Endothelial cell of umbilical vein (primary cell): ENCODE results near the gene HDAC4. TPM values are rescaled to one million over a fixed set of nuclear protein-coding genes. Genes with fewer than 3 reads are reported as not detected.

Source experiments
- BruUV-seq: library from RNA; stranded (reverse); fragments of 400-500 nt; replicated peaks from 2 replicates; lab custom pipeline; 2021; lab: Mats Ljungman, UMichigan
- CTCF ChIA-PET: fragments of 300-600, 350-600 bp; sonication (Branson Sonifier 250); formaldehyde crosslinking; loops from one replicate; lab custom pipeline; 2021; ENCODE audit warnings: antibody characterized with exemption, inconsistent platforms; lab: Charles Lee
- POLR2A ChIA-PET: fragments of 300-600, 350-600 bp; sonication (Branson Sonifier 250); formaldehyde crosslinking; loops from one replicate; lab custom pipeline; 2021; ENCODE audit warnings: antibody characterized with exemption, inconsistent platforms; lab: Charles Lee
- DNase-seq: peaks from one replicate; pipeline ENCODE4 v3.0.0-alpha.2; 2011; ENCODE audit warnings: low read depth, low spot score
- FAIRE-seq: peaks from 2 replicates; lab custom pipeline; 2011; peaks lifted over from hg19 to GRCh38; lab: Jason Lieb, UNC
- H2AFZ ChIP-seq: 2 replicates; pipeline ENCODE4 v1.6.0; 2012; ENCODE audit warnings: low read depth, low read length, control low read depth, inconsistent platforms
- H3K27ac ChIP-seq: 2 replicates; pipeline ENCODE4 v1.5.1; 2011; ENCODE audit warnings: low read depth, mild to moderate bottlenecking, control low read depth, low read length, moderate library complexity; ENCODE audit not compliant: insufficient read depth
- H3K27me3 ChIP-seq, 2 experiments: 2 replicates each; pipeline versions ENCODE4 v1.6.0 to v1.6.1; 2011; ENCODE audit warnings: low read length in 2 of 2, mixed read lengths in 1 of 2; ENCODE audit not compliant: control insufficient read depth in 2 of 2, insufficient read depth in 2 of 2
- H3K36me3 ChIP-seq, 2 experiments: 2 replicates in 1 of 2; 3 replicates in 1 of 2; pipeline ENCODE4 v1.5.1; 2011; ENCODE audit warnings: low read length in 2 of 2, mild to moderate bottlenecking in 1 of 2, moderate library complexity in 1 of 2; ENCODE audit not compliant: control insufficient read depth in 2 of 2, insufficient read depth in 2 of 2; ENCODE audit errors: extremely low read depth in 1 of 2
- H3K4me1 ChIP-seq: 3 replicates; pipeline ENCODE4 v1.5.1; 2011; ENCODE audit warnings: mild to moderate bottlenecking, low read length; ENCODE audit not compliant: control insufficient read depth, insufficient read depth; ENCODE audit errors: extremely low read depth
- H3K4me2 ChIP-seq: 2 replicates; pipeline ENCODE4 v1.6.1; 2011; ENCODE audit warnings: low read length, control low read depth, mixed read lengths; ENCODE audit not compliant: insufficient read depth
- H3K4me3 ChIP-seq, 3 experiments: fragments of 200-600 bp in 1 of 3; sonication (generic), shearing (Covaris generic) in 1 of 3; replicated peaks in 1 of 3; 2 replicates each; pipeline ENCODE4 v1.5.1; 2011 to 2016; ENCODE audit warnings: control low read depth in 3 of 3, low read length in 3 of 3, mild to moderate bottlenecking in 2 of 3, inconsistent platforms in 1 of 3, low read depth in 1 of 3, moderate library complexity in 1 of 3; ENCODE audit not compliant: insufficient read depth in 1 of 3
- H3K79me2 ChIP-seq: 2 replicates; pipeline ENCODE4 v1.6.0; 2012; ENCODE audit warnings: low read length, inconsistent platforms; ENCODE audit not compliant: control insufficient read depth, insufficient read depth
- H3K9ac ChIP-seq: replicated peaks from 2 replicates; pipeline ENCODE3; 2011; ENCODE audit warnings: low read length, control low read depth; ENCODE audit not compliant: insufficient read depth; ENCODE audit errors: extremely low read depth
- H3K9me1 ChIP-seq: replicated peaks from 3 replicates; pipeline ENCODE4 v1.6.0; 2011; ENCODE audit warnings: mild to moderate bottlenecking, low read length; ENCODE audit not compliant: control insufficient read depth, insufficient read depth; ENCODE audit errors: extremely low read depth
- H3K9me3 ChIP-seq: replicated peaks from 2 replicates; pipeline ENCODE4 v1.5.1; 2012; ENCODE audit warnings: low read length, inconsistent platforms; ENCODE audit not compliant: control insufficient read depth, insufficient read depth
- H4K20me1 ChIP-seq: replicated peaks from 2 replicates; pipeline ENCODE3; 2011; ENCODE audit warnings: mild to moderate bottlenecking, low read length; ENCODE audit not compliant: control insufficient read depth, insufficient read depth; ENCODE audit errors: extremely low read depth
- EZH2 ChIP-seq: IDR thresholded peaks from 2 replicates; pipeline ENCODE4 v1.6.1; 2012; ENCODE audit warnings: borderline replicate concordance, low read depth, mild to moderate bottlenecking, moderate library complexity, low read length, inconsistent platforms; ENCODE audit not compliant: severe bottlenecking
- FOS ChIP-seq: IDR thresholded peaks from 2 replicates; pipeline ENCODE4 v1.6.1; 2011; ENCODE audit warnings: mild to moderate bottlenecking, low read length, moderate library complexity, borderline replicate concordance; ENCODE audit not compliant: insufficient read depth
- GATA2 ChIP-seq: IDR thresholded peaks from 2 replicates; pipeline ENCODE4 v1.7.0; 2011; ENCODE audit warnings: low read depth, mild to moderate bottlenecking, moderate library complexity, mixed read lengths, low read length; ENCODE audit not compliant: insufficient read length, insufficient read depth
- JUN ChIP-seq: IDR thresholded peaks from 2 replicates; pipeline ENCODE4 v1.6.1; 2011; ENCODE audit warnings: borderline replicate concordance, low read depth; ENCODE audit not compliant: insufficient read length, insufficient read depth
- MYC ChIP-seq: IDR thresholded peaks from one replicate; pipeline ENCODE4 v1.6.1; 2011; ENCODE audit warnings: mild to moderate bottlenecking, low read depth, low read length
- POLR2A ChIP-seq: IDR thresholded peaks from 2 replicates; pipeline ENCODE4 v1.6.1; 2012; ENCODE audit warnings: low read depth, mild to moderate bottlenecking, control low read depth, low read length
- POLR2AphosphoS5 ChIP-seq: IDR thresholded peaks from 2 replicates; pipeline ENCODE4 v1.6.1; 2012; ENCODE audit warnings: low read depth, mild to moderate bottlenecking, control low read depth, low read length, moderate library complexity; ENCODE audit not compliant: insufficient read depth
- dilution Hi-C: fragments of 300-500 bp; cut with MboI; formaldehyde crosslinking; loops from one replicate; pipeline ENCODE4 v1.15.0; 2019; ENCODE audit warnings: low sequenced_read_pairs; ENCODE audit not compliant: extremely low pct_ligation_motif_present
- intact Hi-C: fragments of 100-400 bp; cut with micrococcal nuclease; formaldehyde crosslinking; loops from one replicate; pipeline ENCODE4 v1.10.0; 2022
- polyA plus RNA-seq, 4 experiments: library from polyadenylated mRNA; depleted of rRNA in 3 of 4; stranded (reverse) in 3 of 4; unstranded in 1 of 4; fragments of >200 nt; gene quantifications; 2 replicates each; pipeline versions ENCODE4 v1.2.1 to v1.2.3, GENCODE V29; 2011 to 2012; ENCODE audit warnings: missing spikeins in 1 of 4
- total RNA-seq: library from RNA; stranded (reverse); gene quantifications from 2 replicates; pipeline ENCODE4 v1.2.3, GENCODE V29; 2021
- TF ChIP-seq, protein P1 (sequence below): IDR thresholded peaks from 2 replicates; pipeline ENCODE4 v1.6.1; 2011; ENCODE audit not compliant: insufficient read depth, insufficient read length
- TF ChIP-seq, protein P2 (sequence below), 2 donors: IDR thresholded peaks; 1 replicate in 1 of 2; 2 replicates in 1 of 2; pipeline ENCODE4 v1.5.1; 2011; ENCODE audit warnings: low read length in 2 of 2, mild to moderate bottlenecking in 2 of 2, moderate library complexity in 2 of 2, control low read depth in 1 of 2, inconsistent platforms in 1 of 2, low read depth in 1 of 2; ENCODE audit not compliant: insufficient read depth in 1 of 2; ENCODE audit errors: extremely low read depth in 1 of 2

Gene HDAC4
- total and polyA plus RNA-seq, 2 donors (not counting 3 experiments of a cell fraction or from before 2014, with no cell fraction given) = 13.4 to 33.0 TPM

DNA sequence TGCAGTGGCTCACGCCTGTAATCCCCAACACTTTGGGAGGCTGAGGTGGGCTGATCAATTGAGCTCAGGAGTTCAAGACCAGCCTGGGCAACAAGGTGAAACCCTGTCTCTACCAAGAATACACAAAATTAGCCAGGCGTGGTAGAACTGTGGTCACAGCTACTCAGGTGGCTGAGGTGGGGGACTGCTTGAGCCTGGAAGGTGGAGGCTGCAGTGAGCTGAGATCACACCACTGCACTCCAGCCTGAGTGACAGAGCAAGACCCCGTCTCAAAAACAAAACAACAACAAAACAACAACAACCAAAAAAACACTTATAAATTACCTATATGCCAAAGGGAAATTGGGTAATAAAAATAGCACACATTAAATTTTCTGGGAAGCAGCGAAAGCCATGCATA, 141.6 kb downstream of the HDAC4 start:
- BruUV-seq = no TSS peak
- H3K27ac ChIP-seq = no peak overlapping the region
- H3K9ac ChIP-seq = no peak overlapping the region
- no peaks in the 10 kb centered on the region for H3K36me3 ChIP-seq
- H3K9me3 ChIP-seq = no peaks in the 10 kb centered on the region
- H2AFZ ChIP-seq = no peak overlapping the region
- H3K4me2 ChIP-seq = no peak overlapping the region
- H3K27me3 ChIP-seq = no peaks in the 10 kb centered on the region
- TF ChIP-seq POLR2AphosphoS5 (no peak), FOS (no peak), GATA2 (no peak), JUN (no peak), MYC (no peak), POLR2A (no peak), EZH2 (no peak)
- TF ChIP-seq, protein P1, sequence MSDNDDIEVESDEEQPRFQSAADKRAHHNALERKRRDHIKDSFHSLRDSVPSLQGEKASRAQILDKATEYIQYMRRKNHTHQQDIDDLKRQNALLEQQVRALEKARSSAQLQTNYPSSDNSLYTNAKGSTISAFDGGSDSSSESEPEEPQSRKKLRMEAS = no peak
- TF ChIP-seq, protein P2, sequence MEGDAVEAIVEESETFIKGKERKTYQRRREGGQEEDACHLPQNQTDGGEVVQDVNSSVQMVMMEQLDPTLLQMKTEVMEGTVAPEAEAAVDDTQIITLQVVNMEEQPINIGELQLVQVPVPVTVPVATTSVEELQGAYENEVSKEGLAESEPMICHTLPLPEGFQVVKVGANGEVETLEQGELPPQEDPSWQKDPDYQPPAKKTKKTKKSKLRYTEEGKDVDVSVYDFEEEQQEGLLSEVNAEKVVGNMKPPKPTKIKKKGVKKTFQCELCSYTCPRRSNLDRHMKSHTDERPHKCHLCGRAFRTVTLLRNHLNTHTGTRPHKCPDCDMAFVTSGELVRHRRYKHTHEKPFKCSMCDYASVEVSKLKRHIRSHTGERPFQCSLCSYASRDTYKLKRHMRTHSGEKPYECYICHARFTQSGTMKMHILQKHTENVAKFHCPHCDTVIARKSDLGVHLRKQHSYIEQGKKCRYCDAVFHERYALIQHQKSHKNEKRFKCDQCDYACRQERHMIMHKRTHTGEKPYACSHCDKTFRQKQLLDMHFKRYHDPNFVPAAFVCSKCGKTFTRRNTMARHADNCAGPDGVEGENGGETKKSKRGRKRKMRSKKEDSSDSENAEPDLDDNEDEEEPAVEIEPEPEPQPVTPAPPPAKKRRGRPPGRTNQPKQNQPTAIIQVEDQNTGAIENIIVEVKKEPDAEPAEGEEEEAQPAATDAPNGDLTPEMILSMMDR (IDR thresholded peaks at IDR 0.05; ENCODE audit: extremely low read depth in 1 of 2, insufficient read depth in 1 of 2, low read depth in 1 of 2, low read length in 2 of 2) = no peak
- H3K9me1 ChIP-seq = no peaks in the 10 kb centered on the region
- ChIA-PET CTCF (no interaction called here), POLR2A (no interaction called here)
- no peaks in the 10 kb centered on the region for H4K20me1 ChIP-seq
- no peak overlapping the region for H3K4me3 ChIP-seq
- H3K4me1 ChIP-seq = peaks cover 10% of the 10 kb centered on the region
- dilution Hi-C loops (no loop called here), intact Hi-C loops (no loop called here)
- no peaks in the 10 kb centered on the region for H3K79me2 ChIP-seq
- DNase-seq = no peak
- no peak for FAIRE-seq
